ENCODE data around the gene ARF1. TPM values are rescaled to one million over a fixed set of nuclear protein-coding genes. Genes with fewer than 3 reads are reported as not detected.

Gene ARF1
- total RNA-seq, 1 experiment from 2014 or later, result 107 TPM

DNA sequence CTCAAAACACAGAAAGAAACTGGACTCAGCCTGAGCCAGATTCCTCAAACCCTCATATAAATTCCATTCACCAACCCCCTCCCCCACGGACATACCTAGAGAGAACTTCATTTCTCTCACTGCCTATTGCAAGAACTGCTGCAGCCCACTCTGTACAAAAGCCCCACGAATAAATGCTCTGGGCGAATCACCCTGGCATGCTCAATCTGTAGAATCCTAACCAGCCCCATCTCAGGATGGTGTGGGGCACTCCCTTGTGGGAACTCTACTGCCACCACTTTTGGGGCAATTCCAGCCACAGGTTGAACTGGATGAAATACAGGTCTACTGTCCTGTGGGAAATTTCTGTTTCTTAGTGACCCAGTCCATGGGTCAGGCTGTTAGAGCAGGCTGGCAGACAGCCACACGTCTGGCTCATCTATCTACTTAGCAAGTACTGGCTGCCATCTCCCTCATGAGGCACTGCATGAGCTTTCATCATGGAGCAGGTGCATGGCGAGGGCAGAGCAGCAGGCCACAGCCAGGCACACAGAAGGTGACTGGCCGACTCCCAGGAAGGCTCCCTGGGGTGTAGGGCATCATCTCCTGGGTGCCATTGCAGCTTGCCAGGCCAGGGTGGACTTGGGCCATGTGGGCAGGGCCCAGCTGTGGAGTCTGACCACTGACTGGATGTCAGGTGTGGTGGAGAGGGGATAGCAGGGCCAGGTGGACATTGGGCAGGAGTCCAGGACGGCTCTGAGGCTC is 22.2 kb downstream of the ARF1 start:
- Histone ChIP-seq H3K9ac (ENCODE audit: low read length) (peak overlapping the region; percentile 93; the same call in 1 of the 2 replicates), H3K27ac (ENCODE audit: low read length) (no peak overlapping the region), H3K9me2 (replicated peaks; ENCODE audit: insufficient read depth, low read length) (no peaks in the 10 kb centered on the region), H3K36me3 (ENCODE audit: insufficient read depth, low read length) (0 out of 2 replicates have a peak, but pooled peaks cover 9% of the 10 kb centered on the region), H3K9me3 (ENCODE audit: low read length) (no peaks in the 10 kb centered on the region), H3K27me3 (ENCODE audit: low read length) (no peaks in the 10 kb centered on the region), H3K4me2 (ENCODE audit: low read depth, low read length, poor library complexity, severe bottlenecking) (no peak overlapping the region), H3K79me2 (ENCODE audit: low read length) (peaks cover 45% of the 10 kb centered on the region), H3K4me1 (ENCODE audit: low read length) (peaks cover 42% of the 10 kb centered on the region), H3K4me3 (ENCODE audit: low read length) (peak overlapping the region; percentile 74; the same call in 1 of the 2 replicates), H2AFZ (ENCODE audit: low read length) (no peak overlapping the region), H4K20me1 (ENCODE audit: insufficient read depth, low read depth, low read length) (peaks cover 14% of the 10 kb centered on the region; the same call in 1 of the 2 replicates)
- peak; percentile 42 for DNase-seq

- peaks cover 48% of the 10 kb centered on the region for H3K4me1 ChIP-seq (ENCODE audit: low read length)
- no peak overlapping the region for H3K9ac ChIP-seq (ENCODE audit: low read length)
These were observed 22.9 kb downstream of the ARF1 start for GRCh38 chr1:228105270-228105995.

DNA sequence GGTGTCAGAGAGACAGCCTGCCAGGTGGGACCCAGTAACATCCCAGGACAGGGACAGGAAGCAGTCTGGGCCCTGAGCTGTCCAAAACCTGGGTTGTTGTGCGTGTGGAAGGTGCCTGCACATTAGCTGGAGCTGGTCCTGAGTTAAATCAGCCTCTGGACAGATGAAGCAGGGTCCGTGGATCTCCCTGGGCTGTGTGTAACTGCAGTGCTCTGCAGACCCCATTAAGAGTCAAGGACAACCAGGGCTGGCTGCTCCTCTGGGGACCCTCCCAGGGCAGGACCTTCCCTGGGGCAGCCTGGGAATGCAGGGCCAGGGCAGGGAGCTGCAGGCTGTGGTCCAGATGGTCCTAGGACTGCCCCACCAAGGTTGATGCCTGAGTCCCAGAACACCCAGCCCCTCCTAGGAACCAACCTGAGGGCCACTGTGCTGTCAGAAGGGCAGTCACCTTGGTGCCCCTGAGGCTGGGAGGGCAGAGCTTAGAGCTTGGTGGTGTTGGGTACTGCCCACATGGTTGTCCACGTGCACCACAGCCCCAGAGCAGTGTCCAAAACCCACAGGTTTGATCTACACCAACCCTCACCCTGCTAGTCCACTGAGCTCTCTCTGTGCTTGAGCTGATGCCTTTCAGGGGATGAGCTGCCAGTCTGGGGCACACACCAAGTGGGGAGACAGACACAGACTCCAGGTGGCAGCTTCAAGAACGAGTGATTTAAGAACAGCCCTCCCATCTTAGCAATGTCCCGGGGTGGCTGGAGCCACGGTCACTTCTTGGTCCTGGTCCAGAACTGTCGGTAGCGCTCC is 23.7 kb downstream of the ARF1 start:
- Histone ChIP-seq H3K9me2 (replicated peaks; ENCODE audit: insufficient read depth, low read length) (no peaks in the 10 kb centered on the region), H3K9me3 (ENCODE audit: low read length) (no peaks in the 10 kb centered on the region), H3K36me3 (ENCODE audit: insufficient read depth, low read length) (0 out of 2 replicates have a peak, but pooled peaks cover 9% of the 10 kb centered on the region), H2AFZ (ENCODE audit: low read length) (no peak overlapping the region), H3K9ac (ENCODE audit: low read length) (no peak overlapping the region), H3K4me2 (ENCODE audit: low read depth, low read length, poor library complexity, severe bottlenecking) (no peak overlapping the region), H3K79me2 (ENCODE audit: low read length) (peaks cover 43% of the 10 kb centered on the region), H4K20me1 (ENCODE audit: insufficient read depth, low read depth, low read length) (peaks cover 9% of the 10 kb centered on the region; the same call in 1 of the 2 replicates), H3K27ac (ENCODE audit: low read length) (no peak overlapping the region), H3K4me3 (ENCODE audit: low read length) (no peak overlapping the region), H3K27me3 (ENCODE audit: low read length) (no peaks in the 10 kb centered on the region), H3K4me1 (ENCODE audit: low read length) (peaks cover 42% of the 10 kb centered on the region)
- peak; percentile 39 for DNase-seq

More at GRCh38 chr1:228105270-228105995, 22.9 kb downstream of the ARF1 start:
- Histone ChIP-seq H3K27ac (ENCODE audit: low read length) (no peak overlapping the region), H2AFZ (ENCODE audit: low read length) (no peak overlapping the region), H3K4me2 (ENCODE audit: low read depth, low read length, poor library complexity, severe bottlenecking) (no peak overlapping the region), H3K27me3 (ENCODE audit: low read length) (no peaks in the 10 kb centered on the region), H3K36me3 (ENCODE audit: insufficient read depth, low read length) (0 out of 2 replicates have a peak, but pooled peaks cover 9% of the 10 kb centered on the region), H3K4me3 (ENCODE audit: low read length) (no peak overlapping the region), H3K9me3 (ENCODE audit: low read length) (no peaks in the 10 kb centered on the region), H3K79me2 (ENCODE audit: low read length) (peaks cover 46% of the 10 kb centered on the region), H4K20me1 (ENCODE audit: insufficient read depth, low read depth, low read length) (peaks cover 14% of the 10 kb centered on the region; the same call in 1 of the 2 replicates), H3K9me2 (replicated peaks; ENCODE audit: insufficient read depth, low read length) (no peaks in the 10 kb centered on the region)
- peak; percentile 38 for DNase-seq

DNA sequence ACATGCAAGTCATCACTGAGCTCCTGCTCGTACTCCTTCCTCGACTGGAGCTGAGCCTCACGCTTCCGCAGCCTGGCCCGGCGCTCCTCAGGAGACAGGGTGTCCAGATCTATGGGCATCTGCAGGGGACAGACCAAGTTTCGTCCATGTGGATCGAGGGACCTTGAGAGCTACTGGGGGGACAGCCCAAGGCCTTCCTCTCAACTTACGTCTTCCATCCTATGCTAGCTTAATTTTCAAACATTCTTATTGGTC is 24.2 kb downstream of the ARF1 start:
- Histone ChIP-seq H3K4me1 (ENCODE audit: low read length) (peaks cover 37% of the 10 kb centered on the region), H3K4me3 (ENCODE audit: low read length) (no peak overlapping the region), H3K9me2 (replicated peaks; ENCODE audit: insufficient read depth, low read length) (no peaks in the 10 kb centered on the region), H3K9ac (ENCODE audit: low read length) (no peak overlapping the region), H3K79me2 (ENCODE audit: low read length) (peaks cover 38% of the 10 kb centered on the region), H4K20me1 (ENCODE audit: insufficient read depth, low read depth, low read length) (0 out of 2 replicates have a peak, but pooled peaks cover 4% of the 10 kb centered on the region), H2AFZ (ENCODE audit: low read length) (no peak overlapping the region), H3K27me3 (ENCODE audit: low read length) (no peaks in the 10 kb centered on the region), H3K27ac (ENCODE audit: low read length) (no peak overlapping the region), H3K4me2 (ENCODE audit: low read depth, low read length, poor library complexity, severe bottlenecking) (no peak overlapping the region), H3K36me3 (ENCODE audit: insufficient read depth, low read length) (0 out of 2 replicates have a peak, but pooled peaks cover 9% of the 10 kb centered on the region), H3K9me3 (ENCODE audit: low read length) (no peaks in the 10 kb centered on the region)
- no peak for DNase-seq

GRCh38 chr1:228107636-228108035 is 25.1 kb downstream of the ARF1 start:
- no peaks in the 10 kb centered on the region for H3K9me2 ChIP-seq (replicated peaks; ENCODE audit: insufficient read depth, low read length)
- no peak overlapping the region for H2AFZ ChIP-seq (ENCODE audit: low read length)
- no peaks in the 10 kb centered on the region for H3K9me3 ChIP-seq (ENCODE audit: low read length)
- no peaks in the 10 kb centered on the region for H3K27me3 ChIP-seq (ENCODE audit: low read length)
- H3K4me1 ChIP-seq (ENCODE audit: low read length), result peaks cover 34% of the 10 kb centered on the region
- H3K79me2 ChIP-seq (ENCODE audit: low read length), result peaks cover 29% of the 10 kb centered on the region
- H4K20me1 ChIP-seq (ENCODE audit: insufficient read depth, low read depth, low read length), result no peaks in the 10 kb centered on the region
- peak overlapping the region; percentile 87 for H3K9ac ChIP-seq (ENCODE audit: low read length)
- DNase-seq, result no peak
- peak overlapping the region; percentile 90 for H3K4me2 ChIP-seq (ENCODE audit: low read depth, low read length, poor library complexity, severe bottlenecking)
- H3K4me3 ChIP-seq (ENCODE audit: low read length), result peak overlapping the region; percentile 87
- H3K27ac ChIP-seq (ENCODE audit: low read length), result no peak overlapping the region
- peaks cover 9% of the 10 kb centered on the region; the same call in 1 of the 2 replicates for H3K36me3 ChIP-seq (ENCODE audit: insufficient read depth, low read length)

GRCh38 chr1:228108055-228108690 is 25.7 kb downstream of the ARF1 start:
- no peaks in the 10 kb centered on the region for H3K9me2 ChIP-seq (replicated peaks; ENCODE audit: insufficient read depth, low read length)
- H3K79me2 ChIP-seq (ENCODE audit: low read length), result peaks cover 26% of the 10 kb centered on the region
- DNase-seq, result no peak
- H3K27ac ChIP-seq (ENCODE audit: low read length), result no peak overlapping the region
- H3K4me1 ChIP-seq (ENCODE audit: low read length), result peaks cover 34% of the 10 kb centered on the region
- no peaks in the 10 kb centered on the region for H3K27me3 ChIP-seq (ENCODE audit: low read length)
- peak overlapping the region; percentile 87 for H3K9ac ChIP-seq (ENCODE audit: low read length)
- peak overlapping the region; percentile 87 for H3K4me3 ChIP-seq (ENCODE audit: low read length)
- no peaks in the 10 kb centered on the region for H4K20me1 ChIP-seq (ENCODE audit: insufficient read depth, low read depth, low read length)
- H3K4me2 ChIP-seq (ENCODE audit: low read depth, low read length, poor library complexity, severe bottlenecking), result peak overlapping the region; percentile 90
- no peak overlapping the region for H2AFZ ChIP-seq (ENCODE audit: low read length)
- peaks cover 9% of the 10 kb centered on the region; the same call in 1 of the 2 replicates for H3K36me3 ChIP-seq (ENCODE audit: insufficient read depth, low read length)
- H3K9me3 ChIP-seq (ENCODE audit: low read length), result no peaks in the 10 kb centered on the region

DNA sequence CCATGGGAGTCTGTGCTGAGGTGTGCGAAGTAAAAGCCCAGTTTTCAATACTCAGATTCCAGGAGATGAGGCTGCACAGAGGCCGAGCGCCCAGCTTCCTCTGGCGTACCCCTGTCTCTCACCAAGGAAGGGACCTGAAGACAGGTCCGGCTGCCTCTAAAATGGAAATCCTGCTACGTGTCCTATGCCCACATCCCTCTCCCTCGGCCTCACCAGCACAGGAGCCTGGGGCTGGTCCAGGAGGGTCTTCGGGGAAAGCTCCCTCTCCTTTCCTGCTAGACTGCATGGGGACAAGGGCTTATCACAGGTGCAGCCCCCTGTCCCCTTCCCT is 26.2 kb downstream of the ARF1 start:
- peak; percentile 55 for DNase-seq
- H2AFZ ChIP-seq (ENCODE audit: low read length), result no peak overlapping the region

More for the DNA sequence above, 26.2 kb downstream of the ARF1 start:
- Histone ChIP-seq H3K4me2 (ENCODE audit: low read depth, low read length, poor library complexity, severe bottlenecking) (peak overlapping the region; percentile 90), H3K4me3 (ENCODE audit: low read length) (peak overlapping the region; percentile 87), H3K27me3 (ENCODE audit: low read length) (no peaks in the 10 kb centered on the region), H3K4me1 (ENCODE audit: low read length) (peaks cover 30% of the 10 kb centered on the region), H3K9me3 (ENCODE audit: low read length) (no peaks in the 10 kb centered on the region), H3K9ac (ENCODE audit: low read length) (peak overlapping the region; percentile 87), H4K20me1 (ENCODE audit: insufficient read depth, low read depth, low read length) (no peaks in the 10 kb centered on the region), H3K27ac (ENCODE audit: low read length) (no peak overlapping the region), H3K79me2 (ENCODE audit: low read length) (peaks cover 26% of the 10 kb centered on the region), H3K9me2 (replicated peaks; ENCODE audit: insufficient read depth, low read length) (no peaks in the 10 kb centered on the region), H3K36me3 (ENCODE audit: insufficient read depth, low read length) (peaks cover 9% of the 10 kb centered on the region; the same call in 1 of the 2 replicates)
